Epithelial cell of proximal tubule (primary cell): ENCODE data around the gene OCA2. TPM values are rescaled to one million over a fixed set of nuclear protein-coding genes. Genes with fewer than 3 reads are reported as not detected.
"Not testable (repeated sequence)": the region's sequence is repeated elsewhere in the genome, so short reads cannot be mapped to it uniquely, and the experiment has no call there.

Experiments
- DNase-seq: peaks from one replicate; pipeline ENCODE4 v3.0.0-alpha.2; 2011; ENCODE audit warnings: low read depth
- H3K4me3 ChIP-seq: 2 replicates; pipeline ENCODE4 v1.5.1; 2011; ENCODE audit warnings: low read depth, mild to moderate bottlenecking, low read length
- CTCF ChIP-seq: conservative IDR thresholded peaks from 2 replicates; pipeline ENCODE4 v1.5.1; 2012; ENCODE audit warnings: low read depth, mild to moderate bottlenecking, low read length
- total RNA-seq: library from RNA; depleted of rRNA; stranded (reverse); fragments of >200 nt; gene quantifications from 2 replicates; pipeline ENCODE4 v1.2.3, GENCODE V29; 2015

Gene OCA2
- total RNA-seq, 1 donor from 2014 or later = not detected

GRCh38 chr15:27730868-27731267 lies 368.2 kb downstream of the OCA2 start:
- TF ChIP-seq CTCF = no peak
- H3K4me3 ChIP-seq = no peak overlapping the region
- DNase-seq = no peak

GRCh38 chr15:27725731-27726130 lies 373.4 kb downstream of the OCA2 start:
- no peak for TF ChIP-seq CTCF
- no peak overlapping the region for H3K4me3 ChIP-seq
- no peak for DNase-seq

- H3K4me3 ChIP-seq = no peak overlapping the region
- no peak for TF ChIP-seq CTCF
- DNase-seq = no peak
Measured at GRCh38 chr15:27723821-27724220, 375.3 kb downstream of the OCA2 start.

- DNase-seq = no peak
- H3K4me3 ChIP-seq = no peak overlapping the region
- TF ChIP-seq CTCF = no peak
Measured at GRCh38 chr15:27722102-27722501, 377.0 kb downstream of the OCA2 start.

GRCh38 chr15:27714675-27715074 lies 384.4 kb downstream of the OCA2 start:
- DNase-seq = no peak
- no peak for TF ChIP-seq CTCF
- no peak overlapping the region for H3K4me3 ChIP-seq

- DNase-seq, H3K4me3 ChIP-seq: not testable (repeated sequence)
Measured at GRCh38 chr15:27713850-27714249, 385.3 kb downstream of the OCA2 start.

GRCh38 chr15:27707257-27707656 lies 391.9 kb downstream of the OCA2 start:
- no peak for TF ChIP-seq CTCF
- H3K4me3 ChIP-seq = no peak overlapping the region
- no peak for DNase-seq

GRCh38 chr15:27706300-27706699 lies 392.8 kb downstream of the OCA2 start:
- TF ChIP-seq CTCF = no peak
- no peak for DNase-seq
- H3K4me3 ChIP-seq = no peak overlapping the region
